A673 (cell line): ENCODE results near the gene RNFT2. TPM values are rescaled to one million over a fixed set of nuclear protein-coding genes. Genes with fewer than 3 reads are reported as not detected.

Experiments used
- BruUV-seq: library from RNA; stranded (reverse); fragments of 400-500 nt; replicated peaks from 2 replicates; lab custom pipeline; 2021; lab: Mats Ljungman, UMichigan
- CTCF ChIA-PET: fragments of 300-600 bp; sonication (Branson Sonifier 250); formaldehyde crosslinking; loops from one replicate; lab custom pipeline; 2022; ENCODE audit warnings: antibody characterized with exemption; lab: Charles Lee
- POLR2A ChIA-PET: fragments of 300-600 bp; sonication (Branson Sonifier 250); formaldehyde crosslinking; loops from one replicate; lab custom pipeline; 2022; ENCODE audit warnings: antibody characterized with exemption; ENCODE audit not compliant: low non-redundant PET; lab: Charles Lee
- DNase-seq: peaks from one replicate; pipeline ENCODE4 v3.0.0-alpha.2; 2015; ENCODE audit warnings: low spot score
- H3K27ac ChIP-seq: fragments of 200-600 bp; sonication (generic); 2 replicates; pipeline ENCODE4 v1.5.1; 2016; ENCODE audit warnings: mixed run types, low read depth, mild to moderate bottlenecking, mixed read lengths, antibody characterized with exemption, low read length; ENCODE audit not compliant: poor library complexity, severe bottlenecking
- H3K27me3 ChIP-seq: fragments of 200-600 bp; sonication (generic); replicated peaks from 2 replicates; pipeline ENCODE4 v1.6.1; 2017; ENCODE audit warnings: mixed run types, low read depth, mild to moderate bottlenecking, mixed read lengths, antibody characterized with exemption, low read length; ENCODE audit not compliant: insufficient read depth, poor library complexity
- H3K36me3 ChIP-seq: fragments of 200-600 bp; sonication (generic); 2 replicates; pipeline ENCODE4 v1.6.1; 2016; ENCODE audit warnings: mixed run types, mild to moderate bottlenecking, mixed read lengths, antibody characterized with exemption, low read length; ENCODE audit not compliant: insufficient read depth, poor library complexity, severe bottlenecking
- H3K4me1 ChIP-seq: fragments of 200-600 bp; sonication (generic); 2 replicates; pipeline ENCODE4 v1.6.1; 2017; ENCODE audit warnings: mixed run types, mild to moderate bottlenecking, mixed read lengths, antibody characterized with exemption, low read length; ENCODE audit not compliant: insufficient read depth, poor library complexity, severe bottlenecking
- H3K4me3 ChIP-seq: fragments of 200-600 bp; sonication (generic); 2 replicates; pipeline ENCODE4 v1.5.1; 2016; ENCODE audit warnings: low read depth, mixed run types, mild to moderate bottlenecking, mixed read lengths, low read length; ENCODE audit not compliant: poor library complexity, severe bottlenecking
- H3K9me3 ChIP-seq: fragments of 200-600 bp; sonication (generic); 2 replicates; pipeline ENCODE4 v1.6.1; 2016; ENCODE audit warnings: mixed run types, low read depth, mild to moderate bottlenecking, mixed read lengths, antibody characterized with exemption, low read length; ENCODE audit not compliant: poor library complexity, severe bottlenecking
- CTCF ChIP-seq: fragments of 300-800, 200-600 bp; sonication (generic); conservative IDR thresholded peaks from 2 replicates; pipeline ENCODE4 v1.5.1; 2017; ENCODE audit warnings: low read depth, mild to moderate bottlenecking, antibody characterized with exemption, low read length, moderate library complexity, mixed read lengths
- EZH2 ChIP-seq: fragments of 200-600 bp; sonication (generic); IDR thresholded peaks from 2 replicates; pipeline ENCODE4 v1.6.1; 2017; ENCODE audit warnings: borderline replicate concordance, low read depth, mild to moderate bottlenecking, mixed read lengths, antibody characterized with exemption, low read length; ENCODE audit not compliant: poor library complexity, severe bottlenecking
- intact Hi-C: fragments of 100-400 bp; cut with micrococcal nuclease; formaldehyde crosslinking; loops from one replicate; pipeline ENCODE4 v1.10.0; 2022; ENCODE audit not compliant: unreplicated experiment
- total RNA-seq: library from RNA; stranded (reverse); gene quantifications from 2 replicates; pipeline ENCODE4 v1.2.3, GENCODE V29; 2021

The RNFT2 gene
- total RNA-seq, 1 experiment from 2014 or later, result 36.4 TPM

GRCh38 chr12:116692605-116693004, 45.5 kb upstream of the RNFT2 start:
- Histone ChIP-seq H3K27me3 (no peaks in the 10 kb centered on the region), H3K9me3 (no peaks in the 10 kb centered on the region), H3K27ac (no peak overlapping the region), H3K4me1 (peaks cover 17% of the 10 kb centered on the region), H3K36me3 (no peaks in the 10 kb centered on the region), H3K4me3 (no peak overlapping the region)
- DNase-seq, result no peak
- CTCF ChIA-PET, result interaction anchor here (2.0 kb wide), 1 partner anchor 16 kb away, joined by 7 read pairs; no protein-coding TSS in a partner anchor
- intact Hi-C loops, result loop anchor here (5.0 kb wide), 1 partner anchor 695 kb away; no protein-coding TSS in a partner anchor
- POLR2A ChIA-PET, result no interaction called here
- TF ChIP-seq CTCF, result no peak
- TF ChIP-seq EZH2, result no peak
- BruUV-seq, result no TSS peak

GRCh38 chr12:116693286-116694227, 44.6 kb upstream of the RNFT2 start:
- Histone ChIP-seq H3K4me1 (peaks cover 17% of the 10 kb centered on the region), H3K4me3 (peak overlapping the region; percentile 34)

More at GRCh38 chr12:116693286-116694227, 44.6 kb upstream of the RNFT2 start:
- Histone ChIP-seq H3K9me3 (no peaks in the 10 kb centered on the region), H3K36me3 (no peaks in the 10 kb centered on the region), H3K27ac (no peak overlapping the region), H3K27me3 (no peaks in the 10 kb centered on the region)
- intact Hi-C loops, result loop anchor here (5.0 kb wide), 1 partner anchor 696 kb away; no protein-coding TSS in a partner anchor
- BruUV-seq, result no TSS peak
- ChIA-PET POLR2A (no interaction called here), CTCF (interaction anchor here (2.0 kb wide), 1 partner anchor 15 kb away, joined by 7 read pairs; no protein-coding TSS in a partner anchor)
- DNase-seq, result peak; percentile 32
- TF ChIP-seq EZH2 (no peak), CTCF (peak; percentile 21; the same call in 1 of the 2 replicates)
